Endometrium (tissue), 2 donors: ENCODE results near the gene RBM38.

Experiments used
- FAIRE-seq: peaks from 2 replicates; lab custom pipeline; 2012; peaks lifted over from hg19 to GRCh38; lab: Jason Lieb, UNC
- donor health status: control.
- donor health status: control.

The RBM38 gene

DNA sequence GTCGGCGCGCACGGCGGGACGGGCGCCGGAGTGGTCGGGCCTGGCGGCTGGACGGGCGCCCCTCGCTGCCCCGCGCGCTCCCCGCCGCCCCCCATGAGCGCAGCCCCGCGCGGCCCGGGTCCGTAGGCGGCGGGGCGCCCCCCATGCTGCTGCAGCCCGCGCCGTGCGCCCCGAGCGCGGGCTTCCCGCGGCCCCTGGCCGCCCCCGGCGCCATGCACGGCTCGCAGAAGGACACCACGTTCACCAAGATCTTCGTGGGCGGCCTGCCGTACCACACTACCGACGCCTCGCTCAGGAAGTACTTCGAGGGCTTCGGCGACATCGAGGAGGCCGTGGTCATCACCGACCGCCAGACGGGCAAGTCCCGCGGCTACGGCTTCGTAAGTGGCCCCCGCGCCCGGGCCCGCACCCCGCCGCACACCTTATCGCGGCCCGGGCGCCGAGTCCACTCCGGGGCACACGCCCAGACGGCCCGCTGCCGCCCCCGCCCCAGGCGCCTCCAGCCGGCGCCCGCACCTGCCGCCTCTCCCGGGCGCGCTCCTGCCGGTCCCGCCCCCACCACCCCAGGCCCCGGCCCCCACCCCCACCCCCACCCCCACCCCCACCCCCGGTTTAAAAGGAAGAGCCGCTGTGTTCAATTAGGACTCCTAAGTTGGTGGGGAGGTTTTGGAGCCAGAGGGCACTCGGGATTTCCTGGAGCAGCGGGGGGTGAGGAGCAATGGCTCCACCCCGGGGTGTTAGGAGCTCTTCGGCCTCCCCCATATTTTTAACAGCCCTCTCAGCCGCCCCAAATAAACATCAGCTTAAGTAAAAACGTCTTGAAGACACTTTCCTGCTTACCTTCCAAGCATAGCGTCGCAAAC, 474 bp downstream of the RBM38 start:
- FAIRE-seq = no peak

GRCh38 chr20:57392512-57393271, 1.5 kb downstream of the RBM38 start:
- no peak for FAIRE-seq

- no peak for FAIRE-seq
These were observed 2.3 kb downstream of the RBM38 start for GRCh38 chr20:57393321-57394120.

DNA sequence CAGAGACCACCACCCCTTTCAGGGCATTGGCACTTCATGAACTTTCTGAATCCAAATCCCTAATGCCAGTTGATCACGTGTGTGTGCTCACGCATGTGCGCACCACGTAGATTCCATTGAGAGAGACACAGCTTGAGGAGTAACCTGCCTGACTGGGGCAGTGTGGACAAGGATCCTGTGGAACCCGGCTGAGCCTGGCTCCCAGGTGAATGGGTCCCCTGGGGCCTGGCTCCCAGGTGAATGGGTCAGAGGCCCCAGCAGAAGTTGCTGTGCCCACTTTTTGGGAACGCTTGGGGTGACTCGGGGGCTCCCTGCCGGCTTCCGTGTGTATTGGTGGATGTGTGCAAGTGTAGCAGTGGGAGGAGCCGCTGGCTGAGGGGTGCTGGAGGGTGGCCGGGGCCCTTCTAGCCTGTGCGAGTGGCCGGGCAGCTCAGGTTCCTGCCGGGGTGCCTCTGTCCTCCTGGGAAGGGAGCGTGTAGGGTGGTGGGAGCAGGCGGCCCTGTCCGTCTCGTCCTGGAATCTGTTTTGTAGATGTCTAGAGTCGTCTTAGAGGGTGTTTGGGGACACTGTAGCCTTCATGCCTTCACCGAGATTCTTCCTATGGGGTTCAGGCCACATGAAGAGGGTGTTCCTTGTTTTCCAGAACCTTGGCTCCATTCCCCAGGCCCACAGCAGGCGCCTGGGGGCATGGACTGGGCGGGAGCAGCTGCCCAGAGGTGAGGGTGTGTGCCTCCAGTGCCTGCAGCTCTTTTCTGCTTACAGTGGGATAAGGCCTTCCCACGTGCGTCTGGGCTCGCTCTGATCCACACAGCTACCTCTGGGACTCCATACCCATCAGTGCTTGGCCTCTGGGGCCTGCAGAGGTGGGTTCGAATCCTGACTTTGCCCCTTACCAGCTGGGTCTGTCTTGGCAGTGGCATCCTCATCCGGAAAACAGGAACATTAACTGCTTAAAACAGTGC, 3.2 kb downstream of the RBM38 start:
- no peak for FAIRE-seq

GRCh38 chr20:57395111-57395966, 4.1 kb downstream of the RBM38 start:
- FAIRE-seq = no peak

- FAIRE-seq = no peak
These were observed 5.2 kb downstream of the RBM38 start for GRCh38 chr20:57396212-57396983.

DNA sequence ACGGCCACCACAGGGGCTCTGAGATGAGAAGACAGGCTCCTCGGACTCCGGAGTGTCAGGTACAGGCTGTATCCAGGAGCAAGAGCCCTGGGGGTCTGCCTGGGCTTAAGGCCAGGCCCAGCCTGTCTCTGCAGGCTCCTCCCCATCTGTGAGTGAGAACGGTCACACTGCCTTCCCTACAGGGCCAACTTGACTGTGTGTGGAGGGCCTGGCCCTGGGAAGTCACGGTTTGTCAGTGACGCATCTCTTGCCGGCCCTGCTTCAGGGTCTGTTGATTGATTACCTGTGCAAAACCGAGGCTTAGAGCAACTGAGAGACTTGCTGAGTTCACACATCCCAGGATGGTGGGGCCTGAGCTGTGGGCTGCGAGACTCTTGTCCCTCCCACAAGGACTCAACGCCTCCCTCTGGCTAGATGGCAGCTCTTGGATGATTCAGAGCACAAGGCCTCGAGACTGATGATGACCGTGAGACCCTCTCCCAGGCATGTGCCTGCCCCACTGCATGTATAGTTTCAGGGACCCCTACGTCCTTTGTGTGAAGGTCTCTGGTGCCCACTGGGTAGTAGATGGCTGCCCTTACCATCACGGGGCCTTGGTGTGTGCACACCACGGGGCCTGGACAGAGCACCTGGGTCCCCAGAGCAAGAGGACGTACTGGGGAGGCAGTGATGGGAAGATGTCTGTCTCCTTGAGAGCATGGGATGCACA, 5.9 kb downstream of the RBM38 start:
- no peak for FAIRE-seq

DNA sequence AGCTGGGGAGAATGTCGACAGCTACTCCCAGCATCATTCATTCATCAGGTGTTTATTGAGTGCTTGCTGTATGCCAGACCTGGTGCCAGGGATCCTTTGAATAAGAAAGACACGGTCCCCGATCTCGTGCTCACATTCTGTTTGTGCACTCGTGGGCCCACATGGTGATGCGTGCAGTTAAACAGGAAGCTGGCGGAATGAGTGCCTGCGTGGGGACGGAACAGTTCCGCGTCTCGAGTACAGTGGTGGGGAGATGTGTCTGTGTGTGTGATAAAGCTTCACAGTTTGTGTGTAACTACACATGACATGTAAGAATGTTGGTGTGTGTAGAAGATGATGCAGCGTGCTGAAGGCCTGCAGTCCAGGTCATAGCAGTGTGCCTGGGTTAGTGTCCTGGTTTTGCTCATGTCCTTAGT, 6.5 kb downstream of the RBM38 start:
- no peak for FAIRE-seq

DNA sequence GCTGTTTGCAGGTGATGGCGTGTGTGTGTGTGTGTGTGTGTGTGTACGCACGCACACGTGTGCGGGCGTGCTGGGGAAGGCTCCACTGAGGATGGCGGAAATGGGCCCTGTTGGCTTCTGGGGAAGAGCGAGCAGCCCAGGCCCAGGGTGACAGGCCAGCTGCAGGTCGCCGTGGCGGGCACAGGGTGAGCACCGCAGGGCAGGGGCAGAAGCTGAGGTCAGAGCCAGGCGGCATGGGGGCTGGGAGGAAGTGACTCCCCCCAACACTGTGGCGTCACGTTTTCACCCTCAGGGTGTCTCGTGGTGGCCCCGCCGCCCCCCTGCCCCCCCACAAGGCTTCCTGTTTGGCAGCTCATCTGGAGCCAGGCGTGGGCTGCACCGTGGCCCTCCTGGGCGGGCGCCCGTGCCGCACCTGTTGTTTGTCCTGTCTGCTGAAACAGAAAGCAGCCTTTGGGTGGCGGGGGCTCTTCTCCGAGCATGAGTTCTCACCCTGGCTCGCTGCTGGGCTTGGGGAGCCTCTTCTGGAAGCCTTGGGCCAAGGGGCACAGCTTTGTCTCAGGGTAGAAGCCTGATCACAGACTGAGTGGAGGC, 7.1 kb downstream of the RBM38 start:
- no peak for FAIRE-seq

- no peak for FAIRE-seq
These were observed 7.8 kb downstream of the RBM38 start for GRCh38 chr20:57398901-57399535.

DNA sequence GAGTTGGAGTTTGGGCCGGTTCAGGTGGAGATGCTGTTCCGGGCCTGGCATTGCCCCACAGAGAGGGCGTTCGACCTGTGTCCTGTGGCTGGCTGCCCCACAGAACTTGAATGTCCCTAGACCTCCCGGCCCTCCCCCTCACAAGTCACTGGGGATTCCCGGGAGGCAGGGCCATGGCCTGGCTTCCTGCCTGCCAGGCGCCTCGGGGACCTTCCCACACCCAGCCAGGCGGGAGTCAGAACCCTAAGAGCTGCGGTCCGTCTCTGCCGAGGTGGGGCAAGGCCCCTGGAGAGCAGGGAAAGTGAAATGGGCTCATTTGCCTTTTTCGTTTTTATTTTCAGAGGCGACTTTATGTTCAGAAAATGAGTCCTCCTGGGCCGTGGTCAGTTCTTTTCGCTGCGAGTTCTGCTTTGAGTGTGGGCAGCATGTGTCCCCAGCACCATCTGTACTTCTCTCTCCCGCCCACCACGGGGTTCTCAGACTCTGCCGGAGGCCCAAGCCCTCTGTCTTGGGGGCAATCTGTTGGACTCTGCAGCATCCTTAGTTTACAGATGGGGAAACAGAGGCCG, 8.5 kb downstream of the RBM38 start:
- no peak for FAIRE-seq

- no peak for FAIRE-seq
These were observed 9.1 kb downstream of the RBM38 start for GRCh38 chr20:57400231-57400701.

DNA sequence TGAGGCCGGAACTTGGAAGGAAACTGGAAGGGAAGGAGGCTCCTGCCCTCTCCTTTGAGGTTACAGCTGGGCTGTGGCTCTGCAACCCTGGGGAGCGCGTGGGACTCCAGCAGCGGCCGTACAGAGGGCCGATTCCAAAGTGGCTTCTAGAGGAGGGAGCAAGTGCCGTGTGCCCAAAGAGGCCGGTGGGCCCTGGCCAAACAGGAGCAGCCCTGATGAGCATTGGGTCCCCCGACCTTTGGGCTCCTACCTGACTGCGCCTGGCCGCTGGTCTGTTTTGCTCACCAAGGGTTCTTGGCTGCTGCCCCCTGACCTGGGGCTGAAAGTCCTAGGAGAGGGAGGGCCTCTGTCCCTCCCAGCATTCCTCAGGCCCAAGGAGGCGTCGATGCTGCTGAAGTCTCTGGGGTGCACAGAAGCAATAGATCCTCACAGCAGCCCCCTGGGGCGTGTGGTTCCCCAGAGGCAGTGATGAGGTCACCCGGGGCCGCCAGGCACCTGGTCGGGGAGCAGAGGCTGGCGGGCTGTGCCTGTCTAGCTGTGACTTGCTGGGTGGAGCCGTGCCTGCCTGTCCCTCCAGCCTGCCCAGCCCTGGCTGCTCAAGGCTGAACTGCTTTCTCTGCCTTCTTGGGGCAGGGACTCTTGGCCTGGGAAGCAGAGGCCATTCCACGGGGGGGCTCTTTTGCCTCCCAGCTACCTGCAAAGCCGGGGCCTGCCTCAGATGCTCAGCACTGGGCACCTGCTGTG, 9.8 kb downstream of the RBM38 start:
- FAIRE-seq = no peak

- FAIRE-seq = no peak
These were observed 10.3 kb downstream of the RBM38 start for GRCh38 chr20:57401565-57401918.

DNA sequence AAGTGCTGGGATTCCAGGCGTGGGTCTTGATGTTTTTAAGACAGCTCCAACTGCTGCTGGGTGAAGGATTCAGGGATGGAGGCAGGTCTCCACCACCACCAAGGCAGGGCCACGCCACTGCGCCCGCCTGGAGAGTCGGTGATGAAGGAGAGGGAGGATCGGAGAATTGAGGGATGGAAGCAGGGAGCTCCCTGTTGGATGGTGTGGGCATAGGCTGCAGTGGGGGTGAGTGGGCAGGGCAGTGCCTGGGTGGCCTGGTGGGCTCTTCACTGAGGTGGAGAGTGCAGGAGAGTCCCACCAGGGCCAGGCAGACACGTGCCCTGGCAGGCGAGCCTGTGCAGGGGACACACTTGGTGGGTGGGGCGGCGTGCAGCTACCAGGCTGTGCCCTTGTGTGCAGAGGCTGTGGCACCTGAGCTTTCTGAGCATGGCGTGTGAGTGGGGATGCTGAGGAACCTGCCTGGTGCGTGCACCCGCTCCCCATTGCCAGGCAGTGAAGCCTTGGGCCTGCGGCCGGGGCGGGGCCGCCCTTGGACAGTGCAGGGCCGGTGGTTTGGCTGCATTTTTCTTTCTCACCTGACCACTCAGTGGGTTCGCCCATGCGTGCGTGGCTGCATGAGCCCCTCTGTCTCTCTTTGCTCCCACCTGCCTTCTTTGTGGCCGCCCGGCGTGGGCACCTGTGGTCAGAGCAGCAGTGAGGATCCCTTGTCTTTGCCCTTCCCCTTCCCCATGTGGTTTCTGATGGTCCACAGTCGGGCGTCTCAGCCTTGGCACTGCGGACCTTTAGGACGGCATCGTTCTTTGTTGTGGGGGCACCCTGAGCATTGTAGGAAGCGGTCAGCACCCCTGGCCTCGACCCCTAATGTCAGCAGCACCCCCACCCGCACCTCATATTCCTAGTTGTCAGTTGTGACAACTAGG, 11.3 kb downstream of the RBM38 start:
- no peak for FAIRE-seq

DNA sequence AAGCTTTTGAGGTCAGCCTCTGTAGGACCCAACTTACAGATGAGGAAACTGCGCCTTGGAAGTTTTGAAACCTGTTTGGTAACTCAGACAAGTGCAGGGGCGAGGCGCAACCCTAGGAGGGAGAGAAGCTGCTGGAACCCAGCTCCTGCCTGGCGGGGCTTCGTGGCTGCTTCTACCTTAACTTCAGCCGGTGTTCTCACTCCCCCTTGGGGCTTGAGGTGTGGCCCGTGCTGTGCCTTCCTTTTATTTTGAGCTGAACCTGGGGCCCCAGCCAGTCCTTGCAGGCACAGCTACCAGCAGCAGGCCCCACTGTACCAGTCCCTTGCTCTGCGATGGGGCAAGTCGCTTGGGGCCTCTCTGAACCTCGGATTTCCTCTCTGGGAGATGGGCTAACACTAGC, 12.0 kb downstream of the RBM38 start:
- FAIRE-seq = no peak
